Measurements from ENCODE around the gene KCTD19. TPM values are rescaled to one million over a fixed set of nuclear protein-coding genes. Genes with fewer than 3 reads are reported as not detected.

KCTD19 gene
- total RNA-seq, 1 experiment from 2014 or later = 0.32 TPM

- no TSS peak for BruUV-seq (replicated peaks)
- POLR2A ChIA-PET (ENCODE audit: low non-redundant PET) = no interaction called here
- no peaks in the 10 kb centered on the region for H3K36me3 ChIP-seq (ENCODE audit: insufficient read depth, low read length, poor library complexity, severe bottlenecking)
These were observed 76.6 kb downstream of the KCTD19 start for GRCh38 chr16:67250045-67250327.

DNA sequence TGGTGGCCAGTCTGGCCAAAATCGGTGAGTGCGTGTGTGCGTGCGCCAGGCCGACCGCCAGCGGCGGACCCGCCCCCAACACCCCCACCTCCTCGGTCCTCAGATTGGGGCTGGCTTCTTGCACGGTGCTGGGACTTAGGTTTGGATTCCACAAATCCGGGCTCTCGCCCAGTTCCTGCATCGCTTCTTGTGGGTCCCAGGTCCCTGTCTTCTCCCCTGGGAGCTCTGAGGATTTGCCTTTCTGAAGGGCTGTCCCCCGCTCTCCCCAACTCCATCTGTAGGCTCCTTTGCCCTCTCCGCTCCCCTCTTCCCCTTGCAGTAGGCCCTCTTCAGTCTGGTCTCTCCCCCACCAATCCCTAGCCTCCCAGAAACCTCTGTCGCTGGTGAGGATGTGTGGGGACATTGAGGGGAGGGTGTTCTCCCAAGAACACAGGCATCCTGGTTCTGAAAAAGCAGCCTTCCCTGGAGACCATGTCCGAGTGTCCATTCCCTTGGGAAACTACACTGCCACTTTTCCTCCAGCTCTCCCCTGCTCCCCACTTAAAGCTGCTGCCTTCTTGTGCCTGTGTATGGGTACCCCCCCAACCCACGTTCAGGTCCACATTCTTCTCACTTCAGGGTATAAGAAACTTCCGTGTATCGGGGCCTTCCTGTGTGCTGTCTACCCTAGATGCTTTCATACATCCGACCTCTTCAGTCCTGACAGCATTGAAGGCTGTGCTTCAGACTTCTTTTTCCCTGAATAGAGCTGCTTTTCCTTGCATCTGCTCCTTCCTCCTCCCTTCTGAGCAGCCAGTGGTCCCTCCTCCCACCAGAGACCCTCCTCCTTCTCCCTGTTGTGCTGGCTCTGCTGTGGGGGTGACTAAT is 77.1 kb downstream of the KCTD19 start:
- H3K9me3 ChIP-seq (ENCODE audit: low read depth, low read length, poor library complexity, severe bottlenecking) = no peaks in the 10 kb centered on the region

More at GRCh38 chr16:67250045-67250327, 76.6 kb downstream of the KCTD19 start:
- TF ChIP-seq EZH2 (IDR thresholded peaks at IDR 0.05; ENCODE audit: borderline replicate concordance, low read depth, low read length, poor library complexity, severe bottlenecking) = no peak
- TF ChIP-seq, protein P1, sequence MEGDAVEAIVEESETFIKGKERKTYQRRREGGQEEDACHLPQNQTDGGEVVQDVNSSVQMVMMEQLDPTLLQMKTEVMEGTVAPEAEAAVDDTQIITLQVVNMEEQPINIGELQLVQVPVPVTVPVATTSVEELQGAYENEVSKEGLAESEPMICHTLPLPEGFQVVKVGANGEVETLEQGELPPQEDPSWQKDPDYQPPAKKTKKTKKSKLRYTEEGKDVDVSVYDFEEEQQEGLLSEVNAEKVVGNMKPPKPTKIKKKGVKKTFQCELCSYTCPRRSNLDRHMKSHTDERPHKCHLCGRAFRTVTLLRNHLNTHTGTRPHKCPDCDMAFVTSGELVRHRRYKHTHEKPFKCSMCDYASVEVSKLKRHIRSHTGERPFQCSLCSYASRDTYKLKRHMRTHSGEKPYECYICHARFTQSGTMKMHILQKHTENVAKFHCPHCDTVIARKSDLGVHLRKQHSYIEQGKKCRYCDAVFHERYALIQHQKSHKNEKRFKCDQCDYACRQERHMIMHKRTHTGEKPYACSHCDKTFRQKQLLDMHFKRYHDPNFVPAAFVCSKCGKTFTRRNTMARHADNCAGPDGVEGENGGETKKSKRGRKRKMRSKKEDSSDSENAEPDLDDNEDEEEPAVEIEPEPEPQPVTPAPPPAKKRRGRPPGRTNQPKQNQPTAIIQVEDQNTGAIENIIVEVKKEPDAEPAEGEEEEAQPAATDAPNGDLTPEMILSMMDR (conservative IDR thresholded peaks at IDR 0.05; ENCODE audit: low read depth, low read length) = no peak
- DNase-seq (ENCODE audit: low spot score) = no peak
- H3K9me3 ChIP-seq (ENCODE audit: low read depth, low read length, poor library complexity, severe bottlenecking) = no peaks in the 10 kb centered on the region
- no peak overlapping the region for H3K4me3 ChIP-seq (ENCODE audit: low read depth, low read length, poor library complexity, severe bottlenecking)
- H3K4me1 ChIP-seq (ENCODE audit: insufficient read depth, low read length, poor library complexity, severe bottlenecking) = peaks cover 37% of the 10 kb centered on the region
- intact Hi-C loops (cut with micrococcal nuclease; ENCODE audit: unreplicated experiment) = no loop called here
- CTCF ChIA-PET = interaction anchor here (0.6 kb wide), 1 partner anchor 24 kb away, joined by 3 read pairs; no protein-coding TSS in a partner anchor
- no peaks in the 10 kb centered on the region for H3K27me3 ChIP-seq (replicated peaks; ENCODE audit: insufficient read depth, low read depth, low read length, poor library complexity)
- H3K27ac ChIP-seq (ENCODE audit: low read depth, low read length, poor library complexity, severe bottlenecking) = no peak overlapping the region

DNA sequence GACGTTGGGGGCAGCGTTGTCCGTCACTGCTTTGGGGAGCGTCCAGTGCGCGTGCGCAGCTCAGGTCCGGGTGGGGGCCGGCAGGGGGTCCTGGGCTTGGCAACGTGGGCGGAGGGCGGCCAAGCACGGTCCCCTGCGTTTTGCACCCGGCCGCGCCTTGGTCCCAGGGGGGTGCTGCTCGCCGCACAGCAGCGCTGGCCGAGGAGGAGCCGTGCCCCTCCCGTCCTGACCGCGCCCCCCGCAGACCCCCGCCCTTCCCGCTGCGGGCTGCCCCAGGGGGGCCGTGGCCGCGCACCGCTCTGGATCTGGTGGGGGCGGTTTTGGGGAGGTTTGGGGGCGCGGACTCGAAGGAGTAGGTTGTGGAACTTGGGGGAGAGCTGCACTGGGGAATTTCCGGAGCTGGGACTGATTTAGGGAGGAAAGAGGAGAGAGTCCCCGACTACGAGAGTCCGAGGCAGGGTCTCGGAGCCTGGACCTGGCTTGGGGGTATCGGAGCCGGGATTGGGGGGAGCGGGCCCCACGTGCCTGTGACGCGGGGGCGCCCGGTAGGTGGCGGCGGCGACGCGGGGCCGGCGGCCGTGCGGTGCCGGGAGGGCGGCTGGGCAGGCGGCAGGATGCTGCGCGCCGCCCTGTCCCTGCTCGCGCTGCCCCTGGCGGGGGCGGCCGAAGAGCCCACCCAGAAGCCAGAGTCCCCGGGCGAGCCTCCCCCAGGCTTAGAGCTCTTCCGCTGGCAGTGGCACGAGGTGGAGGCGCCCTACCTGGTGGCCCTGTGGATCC is 78.0 kb downstream of the KCTD19 start, which contains the start of gene SLC9A5:
TSS of gene SLC9A5 (plus strand) at position 579 of the 777 bp plus-strand sequence. CDS start at position 615, 36 bp downstream.
- DNase-seq (ENCODE audit: low spot score) = no peak
- peak within 1 kb of the TSS; percentile 79 for H3K27ac ChIP-seq (ENCODE audit: low read depth, low read length, poor library complexity, severe bottlenecking)
- no peaks in the 10 kb centered on the region for H3K27me3 ChIP-seq (replicated peaks; ENCODE audit: insufficient read depth, low read depth, low read length, poor library complexity)
- H3K9me3 ChIP-seq (ENCODE audit: low read depth, low read length, poor library complexity, severe bottlenecking) = no peaks in the 10 kb centered on the region
- peak within 1 kb of the TSS; percentile 90 for H3K4me3 ChIP-seq (ENCODE audit: low read depth, low read length, poor library complexity, severe bottlenecking)
- BruUV-seq (replicated peaks) = no TSS peak
- ChIA-PET POLR2A (ENCODE audit: low non-redundant PET) (interaction anchor here (0.7 kb wide), 1 partner anchor 31 kb away, joined by 3 read pairs; no protein-coding TSS in a partner anchor), CTCF (interaction anchor here (0.6 kb wide), 1 partner anchor 140 kb away, joined by 10 read pairs; no protein-coding TSS in a partner anchor)
- no peaks in the 10 kb centered on the region for H3K36me3 ChIP-seq (ENCODE audit: insufficient read depth, low read length, poor library complexity, severe bottlenecking)
- peaks cover 50% of the 10 kb centered on the region for H3K4me1 ChIP-seq (ENCODE audit: insufficient read depth, low read length, poor library complexity, severe bottlenecking)
- intact Hi-C loops (cut with micrococcal nuclease; ENCODE audit: unreplicated experiment) = no loop called here
- no peak for TF ChIP-seq EZH2 (IDR thresholded peaks at IDR 0.05; ENCODE audit: borderline replicate concordance, low read depth, low read length, poor library complexity, severe bottlenecking)
- TF ChIP-seq, protein P1 (conservative IDR thresholded peaks at IDR 0.05; ENCODE audit: low read depth, low read length) = peak; percentile 19; the same call in 1 of the 2 replicates

More for the DNA sequence above, 77.1 kb downstream of the KCTD19 start:
- Histone ChIP-seq H3K4me3 (ENCODE audit: low read depth, low read length, poor library complexity, severe bottlenecking) (peak overlapping the region; percentile 90), H3K36me3 (ENCODE audit: insufficient read depth, low read length, poor library complexity, severe bottlenecking) (no peaks in the 10 kb centered on the region), H3K27ac (ENCODE audit: low read depth, low read length, poor library complexity, severe bottlenecking) (no peak overlapping the region), H3K27me3 (replicated peaks; ENCODE audit: insufficient read depth, low read depth, low read length, poor library complexity) (no peaks in the 10 kb centered on the region), H3K4me1 (ENCODE audit: insufficient read depth, low read length, poor library complexity, severe bottlenecking) (peaks cover 43% of the 10 kb centered on the region)
- TF ChIP-seq, protein P1 (conservative IDR thresholded peaks at IDR 0.05; ENCODE audit: low read depth, low read length) = no peak
- TF ChIP-seq EZH2 (IDR thresholded peaks at IDR 0.05; ENCODE audit: borderline replicate concordance, low read depth, low read length, poor library complexity, severe bottlenecking) = no peak
- no peak for DNase-seq (ENCODE audit: low spot score)
- POLR2A ChIA-PET (ENCODE audit: low non-redundant PET) = interaction anchor here (0.7 kb wide), 1 partner anchor 31 kb away, joined by 3 read pairs; no protein-coding TSS in a partner anchor
- no TSS peak for BruUV-seq (replicated peaks)
- CTCF ChIA-PET = interaction anchor here (0.6 kb wide), 1 partner anchor 23 kb away, joined by 3 read pairs; no protein-coding TSS in a partner anchor
- intact Hi-C loops (cut with micrococcal nuclease; ENCODE audit: unreplicated experiment) = no loop called here
